Astrocyte (in vitro differentiated cells and primary cell): ENCODE data around the gene CDH20.

Experiments
- EZH2 ChIP-seq: IDR thresholded peaks from 2 replicates; pipeline ENCODE4 v1.6.1; 2012; ENCODE audit warnings: mild to moderate bottlenecking, low read length, inconsistent platforms; ENCODE audit not compliant: insufficient read depth
- TF ChIP-seq, protein P1 (sequence below): IDR thresholded peaks from 2 replicates; pipeline ENCODE4 v1.5.1; 2011; ENCODE audit warnings: low read depth, mild to moderate bottlenecking, inconsistent platforms, low read length, moderate library complexity; ENCODE audit not compliant: insufficient read depth

DNA sequence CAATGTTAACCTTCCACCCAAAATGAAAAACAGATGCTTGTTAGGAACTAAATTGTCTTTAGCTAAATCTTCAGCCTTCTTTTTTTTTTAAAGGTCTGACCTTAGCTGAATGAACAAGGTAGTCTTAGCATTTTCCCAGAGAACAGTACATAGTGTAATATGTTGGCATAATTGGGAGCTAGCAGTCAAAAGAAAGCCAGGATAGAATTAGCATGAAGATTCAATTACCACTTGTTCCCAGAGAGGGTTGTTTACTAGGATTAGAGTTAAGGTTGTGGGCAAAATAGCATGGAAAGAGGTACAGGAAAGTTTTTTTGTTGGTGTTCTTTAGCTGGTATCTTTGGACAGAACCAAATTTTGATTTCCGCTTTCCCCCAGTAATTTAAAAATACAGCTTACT lies 6.9 kb downstream of the CDH20 start:
- TF ChIP-seq, protein P1, sequence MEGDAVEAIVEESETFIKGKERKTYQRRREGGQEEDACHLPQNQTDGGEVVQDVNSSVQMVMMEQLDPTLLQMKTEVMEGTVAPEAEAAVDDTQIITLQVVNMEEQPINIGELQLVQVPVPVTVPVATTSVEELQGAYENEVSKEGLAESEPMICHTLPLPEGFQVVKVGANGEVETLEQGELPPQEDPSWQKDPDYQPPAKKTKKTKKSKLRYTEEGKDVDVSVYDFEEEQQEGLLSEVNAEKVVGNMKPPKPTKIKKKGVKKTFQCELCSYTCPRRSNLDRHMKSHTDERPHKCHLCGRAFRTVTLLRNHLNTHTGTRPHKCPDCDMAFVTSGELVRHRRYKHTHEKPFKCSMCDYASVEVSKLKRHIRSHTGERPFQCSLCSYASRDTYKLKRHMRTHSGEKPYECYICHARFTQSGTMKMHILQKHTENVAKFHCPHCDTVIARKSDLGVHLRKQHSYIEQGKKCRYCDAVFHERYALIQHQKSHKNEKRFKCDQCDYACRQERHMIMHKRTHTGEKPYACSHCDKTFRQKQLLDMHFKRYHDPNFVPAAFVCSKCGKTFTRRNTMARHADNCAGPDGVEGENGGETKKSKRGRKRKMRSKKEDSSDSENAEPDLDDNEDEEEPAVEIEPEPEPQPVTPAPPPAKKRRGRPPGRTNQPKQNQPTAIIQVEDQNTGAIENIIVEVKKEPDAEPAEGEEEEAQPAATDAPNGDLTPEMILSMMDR = no peak
- TF ChIP-seq EZH2 = no peak
